Middle frontal gyrus (tissue), 1 donor: ENCODE data around the gene ZNF668.
A peak's percentile ranks its signal among the peaks of the same experiment; 100 is the strongest.

Source experiments
- DNase-seq: peaks from one replicate; pipeline ENCODE4 v3.0.0-alpha.2; 2015; ENCODE audit warnings: low spot score; ENCODE audit errors: extremely low spot score

ZNF668 gene

GRCh38 chr16:31081428-31082351, 7.7 kb upstream of the ZNF668 start:
- no peak for DNase-seq

- DNase-seq: no peak
Measured at GRCh38 chr16:31080756-31081419, 6.8 kb upstream of the ZNF668 start.

- no peak for DNase-seq
Measured at GRCh38 chr16:31080035-31080629, 6.1 kb upstream of the ZNF668 start.

- DNase-seq: no peak
Measured at GRCh38 chr16:31079342-31079944, 5.4 kb upstream of the ZNF668 start.

- no peak for DNase-seq
Measured at GRCh38 chr16:31078597-31079341, 4.7 kb upstream of the ZNF668 start.

GRCh38 chr16:31077592-31078396, 3.8 kb upstream of the ZNF668 start:
- no peak for DNase-seq

- DNase-seq: no peak
Measured at GRCh38 chr16:31077024-31077423, 3.0 kb upstream of the ZNF668 start.

GRCh38 chr16:31076319-31076718, 2.3 kb upstream of the ZNF668 start:
- DNase-seq: no peak

GRCh38 chr16:31074814-31075183, 759 bp upstream of the ZNF668 start:
- no peak for DNase-seq

GRCh38 chr16:31073142-31073969, 684 bp downstream of the ZNF668 start:
- DNase-seq: peak; percentile 82

GRCh38 chr16:31072540-31073141, 1.4 kb downstream of the ZNF668 start:
- no peak for DNase-seq

- no peak for DNase-seq
Measured at GRCh38 chr16:31071861-31072260, 2.2 kb downstream of the ZNF668 start.

- no peak for DNase-seq
Measured at GRCh38 chr16:31067342-31067741, 6.7 kb downstream of the ZNF668 start.

- DNase-seq: no peak
Measured at GRCh38 chr16:31064882-31065461, 9.1 kb downstream of the ZNF668 start.

GRCh38 chr16:31063843-31064611, 10.0 kb downstream of the ZNF668 start:
- no peak for DNase-seq

- no peak for DNase-seq
Measured at GRCh38 chr16:31063495-31063842, 10.6 kb downstream of the ZNF668 start.

- no peak for DNase-seq
Measured at GRCh38 chr16:31061813-31062440, 12.1 kb downstream of the ZNF668 start.
